ENCODE data around the gene NPAS3. TPM values are rescaled to one million over a fixed set of nuclear protein-coding genes. Genes with fewer than 3 reads are reported as not detected.

Gene NPAS3
- total RNA-seq, 4 donors from 2014 or later: 0.19 to 2.1 (median 1.7) TPM; not detected in 1

DNA sequence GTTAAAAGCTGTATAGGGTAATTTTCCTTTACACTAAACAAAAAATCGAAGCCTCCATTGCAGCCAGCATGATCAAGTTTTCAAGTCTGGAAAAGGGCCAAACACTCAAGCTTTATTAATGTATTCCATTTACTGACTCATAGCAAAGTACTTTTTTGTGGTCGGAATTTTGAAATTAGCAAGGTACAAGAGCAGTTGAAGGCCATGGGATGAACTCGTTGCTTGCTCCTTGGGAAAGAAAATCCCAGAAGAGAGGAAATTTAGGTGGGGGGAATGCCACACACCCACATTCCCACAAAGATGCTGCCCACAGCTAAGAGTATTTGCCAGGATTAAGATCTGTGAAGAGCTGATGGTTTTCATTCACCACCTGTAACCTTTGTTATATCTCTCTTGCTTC, 678.5 kb downstream of the NPAS3 start:
- H3K27me3 ChIP-seq: no peaks in the 10 kb centered on the region
- H3K36me3 ChIP-seq: no peaks in the 10 kb centered on the region
- H3K27ac ChIP-seq: no peak overlapping the region
- no peak for DNase-seq
- no peak overlapping the region for H3K4me3 ChIP-seq
- H3K4me1 ChIP-seq: no peaks in the 10 kb centered on the region
- no peaks in the 10 kb centered on the region for H3K9me3 ChIP-seq
- TF ChIP-seq POLR2A (IDR thresholded peaks at IDR 0.05): no peak
- no peak for TF ChIP-seq CTCF (IDR thresholded peaks at IDR 0.05)

GRCh38 chr14:33618361-33619105, 679.9 kb downstream of the NPAS3 start:
- no peak for DNase-seq

DNA sequence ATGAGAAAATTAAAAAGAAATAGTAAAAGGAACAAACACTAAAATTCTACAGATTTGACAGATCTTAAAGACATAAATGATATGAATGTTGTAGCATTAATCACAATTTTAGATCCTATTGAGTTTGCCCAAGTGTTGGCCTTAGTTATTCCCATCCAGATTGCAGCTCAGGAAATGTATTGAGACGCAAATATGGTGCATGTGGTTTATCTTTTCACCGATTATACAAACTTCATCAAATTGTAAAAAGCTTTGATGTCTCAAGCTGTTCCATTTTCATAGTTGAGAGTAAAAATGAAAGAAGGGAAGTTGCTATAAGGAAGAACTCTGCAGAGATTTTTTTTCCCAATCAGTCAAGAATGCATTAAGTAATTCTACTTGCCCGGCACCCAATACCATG, 683.8 kb downstream of the NPAS3 start:
- no peaks in the 10 kb centered on the region for H3K4me1 ChIP-seq
- TF ChIP-seq CTCF (IDR thresholded peaks at IDR 0.05) (no peak), POLR2A (IDR thresholded peaks at IDR 0.05) (no peak)
- H3K27me3 ChIP-seq: no peaks in the 10 kb centered on the region
- no peak overlapping the region for H3K4me3 ChIP-seq
- DNase-seq: no peak
- H3K36me3 ChIP-seq: no peaks in the 10 kb centered on the region
- H3K9me3 ChIP-seq: no peaks in the 10 kb centered on the region
- no peak overlapping the region for H3K27ac ChIP-seq

More at GRCh38 chr14:33618361-33619105, 679.9 kb downstream of the NPAS3 start:
- Histone ChIP-seq H3K4me3 (no peak overlapping the region), H3K4me1 (no peaks in the 10 kb centered on the region), H3K36me3 (no peaks in the 10 kb centered on the region), H3K27me3 (no peaks in the 10 kb centered on the region), H3K27ac (no peak overlapping the region), H3K9me3 (no peaks in the 10 kb centered on the region)
- TF ChIP-seq CTCF (IDR thresholded peaks at IDR 0.05) (no peak), POLR2A (IDR thresholded peaks at IDR 0.05) (no peak)

DNA sequence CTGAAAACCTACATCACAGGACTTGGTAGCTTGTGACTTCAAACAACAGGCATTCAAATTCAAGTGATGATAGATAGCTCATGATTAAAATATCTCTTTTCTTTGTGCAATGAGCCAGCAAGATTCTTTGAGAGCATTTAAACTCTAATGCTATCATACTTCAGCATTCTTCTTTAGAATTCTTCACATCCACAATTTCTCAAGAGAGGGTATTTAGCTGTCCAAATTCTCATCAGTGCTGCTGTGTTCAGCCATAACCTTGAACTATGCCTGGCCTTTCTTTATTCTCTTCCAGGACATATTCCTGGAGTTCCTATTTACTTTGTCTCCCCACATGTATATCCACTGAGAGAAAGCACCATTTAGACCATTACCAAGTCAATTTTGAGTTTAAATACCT, 691.1 kb downstream of the NPAS3 start:
- no peaks in the 10 kb centered on the region for H3K4me1 ChIP-seq
- TF ChIP-seq CTCF (IDR thresholded peaks at IDR 0.05): no peak
- TF ChIP-seq POLR2A (IDR thresholded peaks at IDR 0.05): no peak
- H3K4me3 ChIP-seq: no peak overlapping the region
- H3K27me3 ChIP-seq: no peaks in the 10 kb centered on the region
- H3K36me3 ChIP-seq: no peaks in the 10 kb centered on the region
- H3K27ac ChIP-seq: no peak overlapping the region
- H3K9me3 ChIP-seq: no peaks in the 10 kb centered on the region
- no peak for DNase-seq

- Histone ChIP-seq H3K4me1 (no peaks in the 10 kb centered on the region), H3K27me3 (no peaks in the 10 kb centered on the region), H3K9me3 (no peaks in the 10 kb centered on the region), H3K27ac (no peak overlapping the region), H3K36me3 (no peaks in the 10 kb centered on the region), H3K4me3 (no peak overlapping the region)
- TF ChIP-seq CTCF (IDR thresholded peaks at IDR 0.05): no peak
- TF ChIP-seq POLR2A (IDR thresholded peaks at IDR 0.05): no peak
- DNase-seq: no peak
These were observed 692.3 kb downstream of the NPAS3 start for GRCh38 chr14:33631021-33631420.
